ENCODE measurements around the gene TOMM7.
A peak's percentile ranks its signal among the peaks of the same experiment; 100 is the strongest.

The TOMM7 gene

GRCh38 chr7:22822486-22823141 is at the start of gene TOMM7:
TOMM7 (minus strand) TSS chr7:22822849; CDS start chr7:22822779, 70 bp downstream.
- DNase-seq (ENCODE audit: low read depth in 2 of 3, low spot score in 2 of 3): peak; percentile 51 to 74 (median 69)

DNA sequence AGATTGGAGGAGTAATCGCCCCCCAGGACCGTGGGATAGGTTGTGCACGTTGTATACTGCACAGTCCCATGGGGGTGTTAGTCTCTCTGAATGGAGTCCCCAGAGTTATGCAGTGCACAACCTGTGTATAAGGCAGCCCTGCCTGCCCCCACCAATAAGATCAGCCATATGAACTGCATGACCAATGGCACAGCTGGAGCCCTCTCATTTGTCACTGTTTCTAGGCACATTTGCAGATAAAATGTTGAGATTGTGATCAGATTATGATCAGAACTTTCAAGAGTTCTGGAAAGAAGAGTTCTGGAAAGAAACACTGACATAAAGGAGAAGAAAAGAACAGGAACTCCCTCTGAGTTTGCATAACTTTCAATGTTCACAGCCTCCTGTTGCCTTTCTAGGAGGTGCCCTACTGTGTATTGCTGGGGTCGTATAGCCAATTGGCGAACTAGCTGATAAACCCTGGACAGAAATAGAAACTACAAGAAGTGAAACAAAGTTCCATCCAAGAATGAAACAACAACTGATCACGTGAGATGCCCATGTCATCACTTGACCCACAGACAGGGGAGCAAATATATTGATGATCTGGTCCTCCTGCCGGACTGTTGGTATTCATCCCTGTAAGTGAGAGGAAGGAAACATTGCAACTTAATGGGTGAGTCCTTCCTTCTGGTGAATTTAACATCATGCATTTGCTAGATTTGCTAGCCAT is 49.6 kb upstream of the TOMM7 start:
- no peak for DNase-seq (ENCODE audit: low read depth in 2 of 3, low spot score in 2 of 3)

DNA sequence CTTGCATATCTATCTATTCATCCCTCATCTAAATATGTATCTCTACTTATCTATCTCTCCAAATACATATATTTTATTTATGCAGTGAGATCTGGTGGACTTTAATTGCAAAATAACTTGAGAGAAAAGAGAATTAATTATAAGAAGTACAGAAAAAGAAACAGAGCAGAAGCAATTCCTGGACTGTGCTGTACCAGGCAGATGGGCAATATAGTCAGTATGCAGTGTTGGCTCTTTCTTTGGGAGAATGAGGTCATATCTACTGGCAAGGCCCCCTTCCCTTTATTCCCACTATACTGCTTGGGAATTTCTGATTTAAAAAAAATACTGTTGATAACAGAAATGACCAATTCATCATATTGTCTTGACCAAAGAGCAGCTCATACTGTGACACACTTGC is 49.0 kb upstream of the TOMM7 start:
- DNase-seq (ENCODE audit: low read depth in 2 of 3, low spot score in 2 of 3): no peak

DNA sequence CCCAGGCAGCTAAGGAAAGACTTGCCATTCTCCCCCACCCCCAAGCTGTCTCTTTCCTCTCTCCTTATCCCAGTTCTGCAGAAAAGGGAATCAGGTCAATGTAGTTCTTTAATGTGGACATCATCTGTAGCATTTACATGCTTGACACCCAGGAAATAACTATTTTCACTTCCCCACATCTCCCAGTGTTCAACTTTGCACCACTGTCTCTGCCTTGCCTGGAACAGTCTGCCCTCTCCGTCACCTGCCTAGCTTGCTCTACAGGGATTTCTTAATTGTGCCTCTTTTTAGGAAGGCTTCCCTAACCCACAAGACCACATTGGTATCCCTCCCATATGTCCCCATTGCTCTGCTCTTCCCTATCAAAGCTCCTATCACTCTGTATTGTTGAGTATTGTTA is 45.9 kb upstream of the TOMM7 start:
- DNase-seq (ENCODE audit: low read depth in 2 of 3, low spot score in 2 of 3): no peak

GRCh38 chr7:22867589-22867988 is 44.9 kb upstream of the TOMM7 start:
- DNase-seq (ENCODE audit: low read depth in 2 of 3, low spot score in 2 of 3): no peak

GRCh38 chr7:22867003-22867402 is 44.4 kb upstream of the TOMM7 start:
- DNase-seq (ENCODE audit: low read depth in 2 of 3, low spot score in 2 of 3): no peak

- DNase-seq (ENCODE audit: low read depth in 2 of 3, low spot score in 2 of 3): no peak
These were observed 42.9 kb upstream of the TOMM7 start for GRCh38 chr7:22865602-22865960.

DNA sequence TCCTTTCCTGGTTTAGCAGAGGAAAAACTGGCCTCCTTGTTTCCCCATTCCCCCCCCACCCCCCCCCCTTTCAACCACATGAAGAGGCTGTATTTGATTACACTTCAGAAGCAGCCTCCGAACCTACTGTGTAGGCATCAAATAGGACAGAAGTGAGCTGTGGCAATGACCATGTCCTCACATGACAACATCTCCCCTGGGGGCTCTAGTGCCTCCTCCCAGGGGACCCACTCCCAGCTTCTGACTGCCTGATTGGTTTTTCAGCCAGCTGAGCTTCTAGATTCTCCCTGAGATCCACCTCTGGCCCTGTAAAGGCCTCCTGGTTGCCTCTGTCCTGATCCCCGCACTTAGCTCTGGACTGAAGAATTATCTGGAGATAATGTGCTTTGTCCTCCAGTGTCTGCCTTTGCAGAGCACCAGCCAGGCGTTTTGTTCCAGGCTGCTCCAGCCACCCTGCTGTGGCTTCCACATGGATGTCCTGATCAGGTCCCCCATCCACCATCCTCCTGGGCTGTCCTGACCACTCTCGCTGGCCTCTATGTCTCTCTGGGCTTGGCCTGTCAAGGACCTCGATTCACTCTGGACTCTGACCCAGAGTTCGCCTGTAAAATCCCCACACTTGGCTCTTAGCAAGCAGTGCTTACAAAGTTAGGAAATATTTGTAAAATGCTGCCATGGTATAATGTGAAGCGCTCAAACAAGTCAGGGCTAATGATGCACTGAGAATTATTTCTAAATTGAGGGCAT is 42.4 kb upstream of the TOMM7 start:
- no peak for DNase-seq (ENCODE audit: low read depth in 2 of 3, low spot score in 2 of 3)

DNA sequence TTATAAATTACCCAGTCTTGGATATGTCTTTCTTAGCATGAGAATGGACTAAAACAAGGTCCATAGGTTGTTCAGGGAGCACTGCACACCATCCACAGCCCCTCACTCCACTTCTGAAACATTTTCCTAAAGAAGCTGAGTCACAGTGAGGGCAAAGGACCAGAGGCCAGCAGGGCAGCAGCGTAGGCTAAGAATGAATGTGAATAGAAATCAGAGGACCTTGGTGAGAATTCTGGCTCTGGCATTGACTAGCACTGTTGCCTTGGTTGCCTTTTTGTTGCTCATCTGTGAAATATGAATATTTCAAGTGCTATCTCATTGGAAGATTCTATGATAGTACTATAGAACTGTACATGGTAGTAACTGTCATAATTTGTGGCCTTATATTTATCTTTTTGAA is 41.7 kb upstream of the TOMM7 start:
- DNase-seq (ENCODE audit: low read depth in 2 of 3, low spot score in 2 of 3): no peak

- no peak for DNase-seq (ENCODE audit: low read depth in 2 of 3, low spot score in 2 of 3)
These were observed 40.7 kb upstream of the TOMM7 start for GRCh38 chr7:22863156-22863899.

DNA sequence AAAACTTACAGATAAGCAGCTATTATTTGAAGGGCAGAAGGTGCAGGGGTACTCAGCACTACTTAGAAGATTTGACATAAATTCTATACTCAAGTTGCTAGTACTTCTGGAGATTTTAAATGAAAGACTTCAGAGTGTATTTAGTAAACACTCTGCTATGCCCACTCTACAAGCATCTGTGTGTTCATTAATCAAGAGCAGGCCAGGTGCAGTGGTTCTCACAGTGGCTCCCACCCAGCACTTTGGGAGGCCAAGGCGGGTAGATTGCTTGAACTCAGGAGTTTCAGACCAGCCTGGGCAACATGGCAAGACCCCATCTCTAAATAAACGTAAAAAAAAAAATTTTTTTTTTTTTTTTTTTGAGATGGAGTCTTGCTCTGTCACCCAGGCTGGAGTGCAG is 38.9 kb upstream of the TOMM7 start:
- no peak for DNase-seq (ENCODE audit: low read depth in 2 of 3, low spot score in 2 of 3)

DNA sequence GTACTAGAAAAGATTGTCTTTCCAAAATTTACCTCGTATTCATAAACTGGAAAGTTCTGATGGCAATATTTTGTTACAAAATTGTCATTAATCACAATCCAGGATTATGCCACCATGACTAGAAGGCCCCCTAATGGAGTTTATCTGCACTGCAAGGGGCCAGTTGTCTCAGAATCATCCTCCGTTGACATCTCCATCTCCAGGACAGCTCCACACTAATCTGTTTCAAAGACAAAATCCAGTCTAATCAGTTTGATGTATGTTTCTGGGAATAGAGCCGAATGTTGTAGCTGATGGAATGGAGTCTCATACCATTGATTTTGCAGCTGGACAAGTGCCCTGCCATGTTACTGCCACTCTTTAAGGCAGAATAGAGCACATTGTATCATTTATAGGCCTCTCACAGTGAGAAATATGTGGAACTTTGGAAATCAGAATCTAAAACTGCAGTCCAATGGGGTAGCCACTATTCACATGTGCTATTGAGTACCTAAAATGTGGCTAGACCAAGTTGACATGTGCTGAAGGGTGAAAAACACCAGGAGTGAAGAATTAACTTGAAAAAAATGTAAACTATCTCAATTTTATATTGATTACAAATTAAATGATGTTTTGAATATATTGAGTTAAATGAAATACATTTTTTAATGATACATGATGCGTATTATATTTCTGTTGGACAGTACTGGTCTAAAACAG is 38.3 kb upstream of the TOMM7 start:
- DNase-seq (ENCODE audit: low read depth in 2 of 3, low spot score in 2 of 3): no peak

DNA sequence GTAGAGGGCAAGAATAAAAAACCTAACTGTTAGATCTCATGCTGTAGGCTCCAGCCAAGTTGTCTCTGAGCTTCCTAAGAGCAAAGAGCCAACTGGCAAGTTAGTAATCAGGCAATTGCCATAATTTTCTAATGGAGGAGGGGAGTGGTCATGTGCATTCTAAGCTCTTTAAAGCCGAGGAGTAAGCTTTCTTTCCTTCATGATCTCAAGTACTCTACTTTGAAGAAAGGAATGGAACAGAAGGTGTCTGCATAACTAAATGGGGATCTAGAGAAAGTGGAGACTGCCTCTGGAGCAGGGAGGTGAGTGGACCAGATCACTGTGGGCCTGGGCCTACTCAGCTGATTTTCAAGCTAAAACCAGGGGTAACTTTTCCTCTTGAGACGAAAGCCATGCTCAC is 37.7 kb upstream of the TOMM7 start:
- no peak for DNase-seq (ENCODE audit: low read depth in 2 of 3, low spot score in 2 of 3)

DNA sequence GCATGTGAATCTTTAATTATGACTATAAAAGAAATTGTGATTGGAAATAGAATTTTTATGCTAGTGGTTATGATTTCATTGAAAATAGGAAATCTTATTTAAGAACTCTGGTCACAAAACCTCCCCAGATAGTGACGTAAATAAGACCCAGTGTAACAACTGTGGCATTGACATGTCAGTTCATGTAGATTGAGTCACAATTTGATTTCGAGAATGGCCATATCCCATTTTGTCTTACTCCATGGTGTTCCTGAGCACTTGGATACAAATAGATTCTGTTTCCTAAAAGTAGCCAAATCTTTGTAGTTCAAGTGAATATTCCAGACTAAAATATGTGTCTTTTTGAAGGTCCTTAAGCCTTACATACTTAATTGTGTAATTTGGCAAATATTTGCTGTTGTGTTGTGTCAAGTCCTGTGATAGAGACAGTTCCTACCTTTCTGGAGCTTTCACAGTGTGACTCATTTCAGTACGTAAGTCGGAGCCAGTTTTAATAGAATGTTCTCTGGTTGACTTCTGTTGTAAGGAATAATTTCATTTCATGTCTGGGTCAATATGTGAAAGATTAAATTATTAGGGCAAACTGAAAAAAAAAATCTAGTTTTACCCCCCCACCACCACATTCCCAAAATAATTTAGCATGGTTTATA is 37.1 kb upstream of the TOMM7 start:
- no peak for DNase-seq (ENCODE audit: low read depth in 2 of 3, low spot score in 2 of 3)

GRCh38 chr7:22858640-22859561 is 36.3 kb upstream of the TOMM7 start:
- no peak for DNase-seq (ENCODE audit: low read depth in 2 of 3, low spot score in 2 of 3)

DNA sequence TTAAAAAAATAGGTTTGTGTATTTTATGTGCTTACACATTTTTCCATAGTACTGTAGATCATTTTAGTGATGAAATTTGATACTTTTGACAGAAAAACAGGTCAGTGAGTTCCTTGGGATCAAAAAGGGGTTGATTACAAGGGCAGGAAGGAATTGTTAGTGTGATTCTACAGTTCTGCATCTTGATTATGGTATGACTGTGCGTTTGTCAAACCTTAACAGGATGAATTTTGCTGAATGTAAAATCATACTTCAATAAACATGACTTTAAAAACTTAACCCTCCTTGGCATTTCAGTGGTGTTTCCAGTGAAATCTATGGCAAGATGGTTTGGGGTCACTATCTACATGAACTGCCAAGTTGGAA is 35.6 kb upstream of the TOMM7 start:
- DNase-seq (ENCODE audit: low read depth in 2 of 3, low spot score in 2 of 3): no peak

- DNase-seq (ENCODE audit: low read depth in 2 of 3, low spot score in 2 of 3): no peak
These were observed 33.8 kb upstream of the TOMM7 start for GRCh38 chr7:22856416-22856815.

DNA sequence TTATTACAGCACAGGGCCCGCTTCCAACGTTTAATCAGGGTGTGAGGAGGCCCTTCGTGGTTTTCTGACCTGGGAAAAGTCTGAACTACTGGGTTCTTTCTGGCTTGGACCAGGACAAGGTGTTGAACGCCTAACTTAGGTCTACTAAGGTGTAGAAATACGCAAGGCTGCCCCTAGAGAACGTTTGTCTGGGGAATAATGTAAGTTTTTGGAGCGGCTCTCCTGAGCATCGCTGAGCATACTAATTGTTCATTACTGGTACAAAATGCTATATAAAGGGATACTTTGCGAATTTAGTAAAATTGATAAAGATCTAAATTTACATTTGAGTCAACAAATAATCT is 32.4 kb upstream of the TOMM7 start:
- DNase-seq (ENCODE audit: low read depth in 2 of 3, low spot score in 2 of 3): no peak

DNA sequence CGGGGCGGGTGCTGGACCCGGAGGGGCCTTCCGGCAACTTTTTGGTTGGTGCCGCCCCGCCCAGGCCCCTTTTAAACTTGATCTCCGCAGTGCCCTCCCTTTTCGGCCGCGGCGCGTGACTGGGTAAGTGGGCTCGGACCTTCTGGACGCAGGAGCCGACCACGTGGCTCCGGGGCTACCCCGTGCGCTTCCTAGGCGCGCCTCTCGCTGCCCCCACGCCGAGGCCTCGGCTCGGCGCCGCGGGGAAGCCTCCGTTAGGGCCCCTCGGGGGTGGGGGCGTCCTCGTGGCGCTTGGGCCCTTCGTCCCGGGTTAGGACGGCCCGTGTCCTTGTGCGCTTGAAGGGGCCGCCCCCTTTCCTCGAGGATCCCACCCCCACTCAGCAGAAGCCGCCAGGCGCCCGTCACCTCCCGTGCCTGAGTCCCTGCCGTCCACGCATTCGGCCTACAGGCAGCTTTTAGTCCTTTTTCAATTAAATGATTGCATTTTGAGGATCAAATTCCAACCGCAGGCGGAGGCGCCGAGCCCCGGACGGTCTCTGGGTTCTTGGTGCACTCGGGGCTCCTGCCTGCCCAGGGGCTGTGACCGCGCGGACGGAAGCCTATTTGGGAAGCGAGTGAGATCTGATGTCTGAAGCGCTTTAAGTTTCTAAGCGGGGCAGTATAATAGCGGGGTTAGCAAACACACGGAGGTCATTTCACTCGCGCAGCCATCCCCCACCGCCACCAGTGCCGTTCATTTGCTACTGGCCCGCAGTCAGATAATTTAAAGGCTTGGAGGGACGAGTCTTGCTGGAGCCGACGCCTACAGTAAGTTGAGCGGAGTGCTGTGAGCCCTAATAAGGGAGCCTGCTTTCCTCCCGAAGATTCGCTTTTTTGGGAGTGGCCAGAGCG is 31.8 kb upstream of the TOMM7 start:
- peak; percentile 29 to 81 (median 80) for DNase-seq (ENCODE audit: low read depth in 2 of 3, low spot score in 2 of 3)
